A673 (cell line): ENCODE results near the gene SLX9. TPM values are rescaled to one million over a fixed set of nuclear protein-coding genes. Genes with fewer than 3 reads are reported as not detected.

Experiments
- BruUV-seq: library from RNA; stranded (reverse); fragments of 400-500 nt; replicated peaks from 2 replicates; lab custom pipeline; 2021; lab: Mats Ljungman, UMichigan
- CTCF ChIA-PET: fragments of 300-600 bp; sonication (Branson Sonifier 250); formaldehyde crosslinking; loops from one replicate; lab custom pipeline; 2022; ENCODE audit warnings: antibody characterized with exemption; lab: Charles Lee
- POLR2A ChIA-PET: fragments of 300-600 bp; sonication (Branson Sonifier 250); formaldehyde crosslinking; loops from one replicate; lab custom pipeline; 2022; ENCODE audit warnings: antibody characterized with exemption; ENCODE audit not compliant: low non-redundant PET; lab: Charles Lee
- DNase-seq: peaks from one replicate; pipeline ENCODE4 v3.0.0-alpha.2; 2015; ENCODE audit warnings: low spot score
- H3K27ac ChIP-seq: fragments of 200-600 bp; sonication (generic); 2 replicates; pipeline ENCODE4 v1.5.1; 2016; ENCODE audit warnings: mixed run types, low read depth, mild to moderate bottlenecking, mixed read lengths, antibody characterized with exemption, low read length; ENCODE audit not compliant: poor library complexity, severe bottlenecking
- H3K27me3 ChIP-seq: fragments of 200-600 bp; sonication (generic); replicated peaks from 2 replicates; pipeline ENCODE4 v1.6.1; 2017; ENCODE audit warnings: mixed run types, low read depth, mild to moderate bottlenecking, mixed read lengths, antibody characterized with exemption, low read length; ENCODE audit not compliant: insufficient read depth, poor library complexity
- H3K36me3 ChIP-seq: fragments of 200-600 bp; sonication (generic); 2 replicates; pipeline ENCODE4 v1.6.1; 2016; ENCODE audit warnings: mixed run types, mild to moderate bottlenecking, mixed read lengths, antibody characterized with exemption, low read length; ENCODE audit not compliant: insufficient read depth, poor library complexity, severe bottlenecking
- H3K4me1 ChIP-seq: fragments of 200-600 bp; sonication (generic); 2 replicates; pipeline ENCODE4 v1.6.1; 2017; ENCODE audit warnings: mixed run types, mild to moderate bottlenecking, mixed read lengths, antibody characterized with exemption, low read length; ENCODE audit not compliant: insufficient read depth, poor library complexity, severe bottlenecking
- H3K4me3 ChIP-seq: fragments of 200-600 bp; sonication (generic); 2 replicates; pipeline ENCODE4 v1.5.1; 2016; ENCODE audit warnings: low read depth, mixed run types, mild to moderate bottlenecking, mixed read lengths, low read length; ENCODE audit not compliant: poor library complexity, severe bottlenecking
- H3K9me3 ChIP-seq: fragments of 200-600 bp; sonication (generic); 2 replicates; pipeline ENCODE4 v1.6.1; 2016; ENCODE audit warnings: mixed run types, low read depth, mild to moderate bottlenecking, mixed read lengths, antibody characterized with exemption, low read length; ENCODE audit not compliant: poor library complexity, severe bottlenecking
- CTCF ChIP-seq: fragments of 300-800, 200-600 bp; sonication (generic); conservative IDR thresholded peaks from 2 replicates; pipeline ENCODE4 v1.5.1; 2017; ENCODE audit warnings: low read depth, mild to moderate bottlenecking, antibody characterized with exemption, low read length, moderate library complexity, mixed read lengths
- EZH2 ChIP-seq: fragments of 200-600 bp; sonication (generic); IDR thresholded peaks from 2 replicates; pipeline ENCODE4 v1.6.1; 2017; ENCODE audit warnings: borderline replicate concordance, low read depth, mild to moderate bottlenecking, mixed read lengths, antibody characterized with exemption, low read length; ENCODE audit not compliant: poor library complexity, severe bottlenecking
- intact Hi-C: fragments of 100-400 bp; cut with micrococcal nuclease; formaldehyde crosslinking; loops from one replicate; pipeline ENCODE4 v1.10.0; 2022; ENCODE audit not compliant: unreplicated experiment
- total RNA-seq: library from RNA; stranded (reverse); gene quantifications from 2 replicates; pipeline ENCODE4 v1.2.3, GENCODE V29; 2021

The SLX9 gene
- total RNA-seq, 1 experiment from 2014 or later, result 114 TPM

GRCh38 chr21:44977616-44978340, 37.9 kb downstream of the SLX9 start:
- POLR2A ChIA-PET, result no interaction called here
- no TSS peak for BruUV-seq
- Histone ChIP-seq H3K27ac (no peak overlapping the region), H3K9me3 (no peaks in the 10 kb centered on the region), H3K27me3 (no peaks in the 10 kb centered on the region), H3K36me3 (peaks cover 32% of the 10 kb centered on the region), H3K4me1 (no peaks in the 10 kb centered on the region), H3K4me3 (no peak overlapping the region)
- TF ChIP-seq CTCF, result no peak
- TF ChIP-seq EZH2, result no peak
- no peak for DNase-seq
- intact Hi-C loops, result no loop called here
- CTCF ChIA-PET, result no interaction called here

GRCh38 chr21:44979687-44980561, 40.1 kb downstream of the SLX9 start:
- BruUV-seq, result no TSS peak
- POLR2A ChIA-PET, result no interaction called here
- no peak for DNase-seq
- no peak overlapping the region for H3K4me3 ChIP-seq
- TF ChIP-seq CTCF, result no peak
- TF ChIP-seq EZH2, result no peak
- H3K27ac ChIP-seq, result peak overlapping the region; percentile 37
- H3K9me3 ChIP-seq, result no peaks in the 10 kb centered on the region
- H3K36me3 ChIP-seq, result peaks cover 19% of the 10 kb centered on the region
- CTCF ChIA-PET, result no interaction called here
- H3K4me1 ChIP-seq, result no peaks in the 10 kb centered on the region
- no peaks in the 10 kb centered on the region for H3K27me3 ChIP-seq
- intact Hi-C loops, result no loop called here

- H3K4me3 ChIP-seq, result no peak overlapping the region
- POLR2A ChIA-PET, result no interaction called here
- CTCF ChIA-PET, result no interaction called here
- intact Hi-C loops, result no loop called here
- no peaks in the 10 kb centered on the region for H3K9me3 ChIP-seq
- no peak for DNase-seq
- no peaks in the 10 kb centered on the region for H3K4me1 ChIP-seq
- peak overlapping the region; percentile 37 for H3K27ac ChIP-seq
- no TSS peak for BruUV-seq
- H3K36me3 ChIP-seq, result peaks cover 10% of the 10 kb centered on the region
- TF ChIP-seq CTCF (no peak), EZH2 (no peak)
- H3K27me3 ChIP-seq, result no peaks in the 10 kb centered on the region
Observed at GRCh38 chr21:44980562-44981489, 41.0 kb downstream of the SLX9 start.
